Stimulated activated CD8-positive, alpha-beta memory T cell treated with anti-CD3 and anti-CD28 coated beads, Interleukin-7, amount 100 ng/mL, for 4 hours (primary cell): ENCODE measurements around the gene LAMB2.

Experiments used
- DNase-seq, 2 donors: peaks; one replicate each; pipeline ENCODE4 v3.0.0-alpha.2; 2020; ENCODE audit warnings: low read depth in 2 of 2

Gene LAMB2

GRCh38 chr3:49121132-49121736 is 11.6 kb downstream of the LAMB2 start:
- DNase-seq: no peak

GRCh38 chr3:49120438-49121131 is 12.3 kb downstream of the LAMB2 start, which contains the start of gene USP19:
Gene USP19 (minus strand): TSS chr3:49120823. CDS start chr3:49119145, 1,678 bp downstream.
- DNase-seq: peak; percentile 85 to 92

- DNase-seq: no peak
These were observed 12.8 kb downstream of the LAMB2 start for GRCh38 chr3:49120096-49120437.

- DNase-seq: no peak
These were observed 13.4 kb downstream of the LAMB2 start for GRCh38 chr3:49119439-49119838.

GRCh38 chr3:49119036-49119435 is 13.8 kb downstream of the LAMB2 start:
- no peak for DNase-seq

- no peak for DNase-seq
These were observed 20.6 kb downstream of the LAMB2 start for GRCh38 chr3:49112262-49112661.

GRCh38 chr3:49111347-49111746 is 21.5 kb downstream of the LAMB2 start:
- no peak for DNase-seq

GRCh38 chr3:49110780-49111179 is 22.1 kb downstream of the LAMB2 start:
- no peak for DNase-seq

GRCh38 chr3:49108346-49108745 is 24.5 kb downstream of the LAMB2 start:
- DNase-seq: no peak

GRCh38 chr3:49104427-49105291 is 28.2 kb downstream of the LAMB2 start, which contains the start of gene QARS1:
Gene QARS1 (minus strand): TSS chr3:49104757. CDS start chr3:49104733, 24 bp downstream.
- DNase-seq: peak; percentile 78 to 81

GRCh38 chr3:49104052-49104426 is 28.8 kb downstream of the LAMB2 start:
- no peak for DNase-seq

- DNase-seq: no peak
These were observed 32.7 kb downstream of the LAMB2 start for GRCh38 chr3:49100046-49100615.

GRCh38 chr3:49098910-49099630 is 33.8 kb downstream of the LAMB2 start:
- DNase-seq: no peak

GRCh38 chr3:49098429-49098828 is 34.4 kb downstream of the LAMB2 start:
- no peak for DNase-seq

GRCh38 chr3:49093853-49094767 is 38.7 kb downstream of the LAMB2 start, which contains the start of gene QRICH1:
Gene QRICH1 (minus strand): TSS chr3:49094071. CDS start chr3:49077017, 17,054 bp downstream.
- DNase-seq: peak; percentile 90 to 94

GRCh38 chr3:49092938-49093852 is 39.7 kb downstream of the LAMB2 start:
- DNase-seq: peak; percentile 46 to 75

- DNase-seq: no peak
These were observed 51.4 kb downstream of the LAMB2 start for GRCh38 chr3:49081429-49081828.

GRCh38 chr3:49079270-49079669 is 53.6 kb downstream of the LAMB2 start:
- no peak for DNase-seq

- no peak for DNase-seq
These were observed 56.2 kb downstream of the LAMB2 start for GRCh38 chr3:49076646-49077045.
